Ishikawa (cell line): ENCODE data around the gene MACROD2.

Experiments used
- CEBPB ChIP-seq: IDR thresholded peaks from 2 replicates; pipeline ENCODE4 v1.6.1; 2012
- EP300 ChIP-seq: IDR thresholded peaks from 2 replicates; pipeline ENCODE4 v1.6.1; 2012; ENCODE audit warnings: borderline replicate concordance
- RAD21 ChIP-seq: IDR thresholded peaks from 2 replicates; pipeline ENCODE4 v1.6.1; 2012; ENCODE audit warnings: low read depth
- TF ChIP-seq, protein P1 (sequence below): IDR thresholded peaks from 2 replicates; pipeline ENCODE4 v1.6.1; 2012; ENCODE audit warnings: low read depth, mild to moderate bottlenecking

- TF ChIP-seq CEBPB = no peak
- no peak for TF ChIP-seq EP300
- TF ChIP-seq, protein P1, sequence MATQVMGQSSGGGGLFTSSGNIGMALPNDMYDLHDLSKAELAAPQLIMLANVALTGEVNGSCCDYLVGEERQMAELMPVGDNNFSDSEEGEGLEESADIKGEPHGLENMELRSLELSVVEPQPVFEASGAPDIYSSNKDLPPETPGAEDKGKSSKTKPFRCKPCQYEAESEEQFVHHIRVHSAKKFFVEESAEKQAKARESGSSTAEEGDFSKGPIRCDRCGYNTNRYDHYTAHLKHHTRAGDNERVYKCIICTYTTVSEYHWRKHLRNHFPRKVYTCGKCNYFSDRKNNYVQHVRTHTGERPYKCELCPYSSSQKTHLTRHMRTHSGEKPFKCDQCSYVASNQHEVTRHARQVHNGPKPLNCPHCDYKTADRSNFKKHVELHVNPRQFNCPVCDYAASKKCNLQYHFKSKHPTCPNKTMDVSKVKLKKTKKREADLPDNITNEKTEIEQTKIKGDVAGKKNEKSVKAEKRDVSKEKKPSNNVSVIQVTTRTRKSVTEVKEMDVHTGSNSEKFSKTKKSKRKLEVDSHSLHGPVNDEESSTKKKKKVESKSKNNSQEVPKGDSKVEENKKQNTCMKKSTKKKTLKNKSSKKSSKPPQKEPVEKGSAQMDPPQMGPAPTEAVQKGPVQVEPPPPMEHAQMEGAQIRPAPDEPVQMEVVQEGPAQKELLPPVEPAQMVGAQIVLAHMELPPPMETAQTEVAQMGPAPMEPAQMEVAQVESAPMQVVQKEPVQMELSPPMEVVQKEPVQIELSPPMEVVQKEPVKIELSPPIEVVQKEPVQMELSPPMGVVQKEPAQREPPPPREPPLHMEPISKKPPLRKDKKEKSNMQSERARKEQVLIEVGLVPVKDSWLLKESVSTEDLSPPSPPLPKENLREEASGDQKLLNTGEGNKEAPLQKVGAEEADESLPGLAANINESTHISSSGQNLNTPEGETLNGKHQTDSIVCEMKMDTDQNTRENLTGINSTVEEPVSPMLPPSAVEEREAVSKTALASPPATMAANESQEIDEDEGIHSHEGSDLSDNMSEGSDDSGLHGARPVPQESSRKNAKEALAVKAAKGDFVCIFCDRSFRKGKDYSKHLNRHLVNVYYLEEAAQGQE = no peak
- TF ChIP-seq RAD21 = no peak
Measured at GRCh38 chr20:15099130-15099529, 1103.8 kb downstream of the MACROD2 start.
